ENCODE data around the gene TFIP11. TPM values are rescaled to one million over a fixed set of nuclear protein-coding genes. Genes with fewer than 3 reads are reported as not detected.

TFIP11 gene
- total and polyA plus RNA-seq, 9 of the 15 experiments (the other 6 are each of a cell fraction or from before 2014, with no cell fraction given): 11.5 to 38.1 (median 25.2) TPM

DNA sequence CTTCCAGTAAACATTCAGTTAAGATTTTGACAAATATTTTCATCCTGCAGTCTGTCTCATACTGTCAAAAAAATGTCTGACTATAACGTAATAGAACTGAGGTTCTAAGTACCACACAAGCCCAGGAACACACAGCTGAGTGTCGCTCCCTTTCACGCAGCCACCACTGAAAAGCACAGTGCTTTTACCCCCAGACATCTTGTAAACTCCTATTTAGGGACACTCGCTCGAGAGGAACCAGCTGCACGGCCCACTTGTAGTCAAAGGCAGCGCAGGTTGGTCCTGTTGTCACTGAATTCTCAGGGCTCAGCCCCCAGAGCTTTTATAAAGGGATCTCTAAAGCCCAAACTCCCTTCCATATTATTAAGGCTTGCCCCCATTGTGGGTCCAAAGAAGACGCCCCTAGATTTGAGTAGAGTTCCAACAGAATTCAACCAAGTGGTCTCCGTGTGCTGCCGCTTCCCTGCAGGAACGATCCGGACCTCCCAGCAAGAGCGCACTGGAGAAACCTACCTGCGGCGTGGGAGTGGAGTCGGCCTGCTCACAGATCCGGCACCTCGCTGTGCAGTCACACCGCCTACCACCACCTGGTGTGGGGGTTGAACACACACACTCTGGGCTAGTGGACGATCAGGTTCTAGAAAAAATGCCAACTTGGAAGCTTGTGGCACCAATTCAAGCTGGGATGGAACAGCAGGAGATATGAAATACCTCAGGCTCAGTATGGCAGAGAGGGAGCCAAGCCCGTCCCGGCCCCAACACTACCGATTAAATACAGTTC lies 59.8 kb downstream of the TFIP11 start:
- Histone ChIP-seq H4K20me1 (replicated peaks; ENCODE audit: control insufficient read depth, insufficient read depth, low read length) (no peaks in the 10 kb centered on the region), H3K4me2 (ENCODE audit: insufficient read depth, low read length) (no peak overlapping the region), H2AFZ (ENCODE audit: low read depth, low read length) (no peak overlapping the region), H3K9me3 (replicated peaks; ENCODE audit: control insufficient read depth, insufficient read depth, low read depth, low read length) (no peaks in the 10 kb centered on the region), H3K27ac (ENCODE audit: extremely low read depth, low read depth, low read length) (no peak overlapping the region), H3K4me3 (no peak overlapping the region), H3K79me2 (ENCODE audit: control insufficient read depth, insufficient read depth, low read length) (no peaks in the 10 kb centered on the region), H3K27me3 (ENCODE audit: control insufficient read depth in 2 of 2, insufficient read depth in 2 of 2, low read length in 2 of 2) (no peaks in the 10 kb centered on the region), H3K9ac (ENCODE audit: insufficient read depth in 1 of 2, low read depth in 2 of 2, low read length in 2 of 2) (no peak overlapping the region), H3K4me1 (replicated peaks in 1 of 2; ENCODE audit: control insufficient read depth in 2 of 2, insufficient read depth in 2 of 2, low read length in 2 of 2) (no peaks in the 10 kb centered on the region; a peak in 2 of 5 replicates), H3K9me1 (ENCODE audit: control insufficient read depth, insufficient read depth, low read length) (no peaks in the 10 kb centered on the region), H3K36me3 (ENCODE audit: control insufficient read depth, insufficient read depth, low read length) (peaks cover 40% of the 10 kb centered on the region; the same call in 2 of the 3 replicates)
- ChIA-PET CTCF (ENCODE audit: low intra/inter-chr PET ratio) (no interaction called here), POLR2A (no interaction called here)
- TF ChIP-seq, protein P1, sequence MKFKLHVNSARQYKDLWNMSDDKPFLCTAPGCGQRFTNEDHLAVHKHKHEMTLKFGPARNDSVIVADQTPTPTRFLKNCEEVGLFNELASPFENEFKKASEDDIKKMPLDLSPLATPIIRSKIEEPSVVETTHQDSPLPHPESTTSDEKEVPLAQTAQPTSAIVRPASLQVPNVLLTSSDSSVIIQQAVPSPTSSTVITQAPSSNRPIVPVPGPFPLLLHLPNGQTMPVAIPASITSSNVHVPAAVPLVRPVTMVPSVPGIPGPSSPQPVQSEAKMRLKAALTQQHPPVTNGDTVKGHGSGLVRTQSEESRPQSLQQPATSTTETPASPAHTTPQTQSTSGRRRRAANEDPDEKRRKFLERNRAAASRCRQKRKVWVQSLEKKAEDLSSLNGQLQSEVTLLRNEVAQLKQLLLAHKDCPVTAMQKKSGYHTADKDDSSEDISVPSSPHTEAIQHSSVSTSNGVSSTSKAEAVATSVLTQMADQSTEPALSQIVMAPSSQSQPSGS (CRISPR knock-in tag; IDR thresholded peaks at IDR 0.05): no peak
- TF ChIP-seq, protein P2, sequence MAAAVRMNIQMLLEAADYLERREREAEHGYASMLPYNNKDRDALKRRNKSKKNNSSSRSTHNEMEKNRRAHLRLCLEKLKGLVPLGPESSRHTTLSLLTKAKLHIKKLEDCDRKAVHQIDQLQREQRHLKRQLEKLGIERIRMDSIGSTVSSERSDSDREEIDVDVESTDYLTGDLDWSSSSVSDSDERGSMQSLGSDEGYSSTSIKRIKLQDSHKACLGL (CRISPR knock-in tag; IDR thresholded peaks at IDR 0.05; ENCODE audit: borderline replicate concordance, poor library complexity, severe bottlenecking): no peak
- TF ChIP-seq, protein P3, sequence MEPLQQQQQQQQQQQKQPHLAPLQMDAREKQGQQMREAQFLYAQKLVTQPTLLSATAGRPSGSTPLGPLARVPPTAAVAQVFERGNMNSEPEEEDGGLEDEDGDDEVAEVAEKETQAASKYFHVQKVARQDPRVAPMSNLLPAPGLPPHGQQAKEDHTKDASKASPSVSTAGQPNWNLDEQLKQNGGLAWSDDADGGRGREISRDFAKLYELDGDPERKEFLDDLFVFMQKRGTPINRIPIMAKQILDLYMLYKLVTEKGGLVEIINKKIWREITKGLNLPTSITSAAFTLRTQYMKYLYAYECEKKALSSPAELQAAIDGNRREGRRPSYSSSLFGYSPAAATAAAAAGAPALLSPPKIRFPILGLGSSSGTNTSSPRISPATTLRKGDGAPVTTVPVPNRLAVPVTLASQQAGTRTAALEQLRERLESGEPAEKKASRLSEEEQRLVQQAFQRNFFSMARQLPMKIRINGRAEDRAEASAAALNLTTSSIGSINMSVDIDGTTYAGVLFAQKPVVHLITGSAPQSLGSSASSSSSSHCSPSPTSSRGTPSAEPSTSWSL (CRISPR knock-in tag; IDR thresholded peaks at IDR 0.05; ENCODE audit: borderline replicate concordance): no peak
- TF ChIP-seq DPF2 (IDR thresholded peaks at IDR 0.05): no peak
- TF ChIP-seq, protein P4, sequence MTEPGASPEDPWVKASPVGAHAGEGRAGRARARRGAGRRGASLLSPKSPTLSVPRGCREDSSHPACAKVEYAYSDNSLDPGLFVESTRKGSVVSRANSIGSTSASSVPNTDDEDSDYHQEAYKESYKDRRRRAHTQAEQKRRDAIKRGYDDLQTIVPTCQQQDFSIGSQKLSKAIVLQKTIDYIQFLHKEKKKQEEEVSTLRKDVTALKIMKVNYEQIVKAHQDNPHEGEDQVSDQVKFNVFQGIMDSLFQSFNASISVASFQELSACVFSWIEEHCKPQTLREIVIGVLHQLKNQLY (CRISPR knock-in tag; conservative IDR thresholded peaks at IDR 0.05): no peak
- 91% methylated on average over 21 of the region's 23 CpGs for WGBS (ENCODE audit: insufficient coverage, low coverage, missing lambda C conversion rate)
- no peak for DNase-seq (ENCODE audit: extremely low read depth in 1 of 4, low spot score in 3 of 4)
- in situ Hi-C loops (cut with MboI) (no loop called here), intact Hi-C loops (cut with micrococcal nuclease) (no loop called here)
- no peak for FAIRE-seq
- no TSS peak for BruUV-seq (replicated peaks)
- ATAC-seq: no peak
